Cardiac fibroblast (primary cell): ENCODE data around the gene LACRT.
A peak's percentile ranks its signal among the peaks of the same experiment; 100 is the strongest.

Source experiments
- DNase-seq, 2 donors: peaks; one replicate each; pipeline versions ENCODE4 v3.0.0 to v3.0.0-alpha.2; 2010; ENCODE audit warnings: low read depth in 2 of 2
- H3K4me3 ChIP-seq, 2 donors: replicated peaks in 1 of 2; 1 replicate in 1 of 2; 2 replicates in 1 of 2; pipeline ENCODE4 v1.5.1; 2011; ENCODE audit warnings: low read depth in 2 of 2, low read length in 2 of 2, mild to moderate bottlenecking in 2 of 2, moderate library complexity in 1 of 2
- TF ChIP-seq, protein P1 (sequence below): IDR thresholded peaks from one replicate; pipeline ENCODE4 v1.5.1; 2011; ENCODE audit warnings: low read depth, mild to moderate bottlenecking, low read length, inconsistent platforms

Gene LACRT

DNA sequence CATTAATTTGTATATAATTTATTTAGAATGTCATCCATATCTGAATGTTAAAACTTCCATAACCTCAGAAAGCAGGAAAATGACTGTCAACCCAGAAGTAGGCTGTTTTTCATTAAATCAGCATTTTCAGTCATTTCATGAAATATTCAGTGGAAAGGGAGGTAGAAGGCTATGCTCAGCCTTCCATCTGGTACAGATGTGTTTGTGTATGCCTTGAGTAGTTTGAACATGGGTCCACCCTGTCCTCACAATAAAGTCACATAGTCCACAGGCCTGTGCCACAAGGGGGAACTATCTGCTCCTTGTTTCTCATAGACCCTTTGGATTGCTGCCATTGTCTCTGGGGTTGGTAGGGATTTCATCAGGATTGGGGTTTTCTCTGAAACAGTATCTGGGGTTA, 9.1 kb downstream of the LACRT start:
- DNase-seq: no peak
- TF ChIP-seq, protein P1, sequence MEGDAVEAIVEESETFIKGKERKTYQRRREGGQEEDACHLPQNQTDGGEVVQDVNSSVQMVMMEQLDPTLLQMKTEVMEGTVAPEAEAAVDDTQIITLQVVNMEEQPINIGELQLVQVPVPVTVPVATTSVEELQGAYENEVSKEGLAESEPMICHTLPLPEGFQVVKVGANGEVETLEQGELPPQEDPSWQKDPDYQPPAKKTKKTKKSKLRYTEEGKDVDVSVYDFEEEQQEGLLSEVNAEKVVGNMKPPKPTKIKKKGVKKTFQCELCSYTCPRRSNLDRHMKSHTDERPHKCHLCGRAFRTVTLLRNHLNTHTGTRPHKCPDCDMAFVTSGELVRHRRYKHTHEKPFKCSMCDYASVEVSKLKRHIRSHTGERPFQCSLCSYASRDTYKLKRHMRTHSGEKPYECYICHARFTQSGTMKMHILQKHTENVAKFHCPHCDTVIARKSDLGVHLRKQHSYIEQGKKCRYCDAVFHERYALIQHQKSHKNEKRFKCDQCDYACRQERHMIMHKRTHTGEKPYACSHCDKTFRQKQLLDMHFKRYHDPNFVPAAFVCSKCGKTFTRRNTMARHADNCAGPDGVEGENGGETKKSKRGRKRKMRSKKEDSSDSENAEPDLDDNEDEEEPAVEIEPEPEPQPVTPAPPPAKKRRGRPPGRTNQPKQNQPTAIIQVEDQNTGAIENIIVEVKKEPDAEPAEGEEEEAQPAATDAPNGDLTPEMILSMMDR: no peak
- no peak overlapping the region for H3K4me3 ChIP-seq

DNA sequence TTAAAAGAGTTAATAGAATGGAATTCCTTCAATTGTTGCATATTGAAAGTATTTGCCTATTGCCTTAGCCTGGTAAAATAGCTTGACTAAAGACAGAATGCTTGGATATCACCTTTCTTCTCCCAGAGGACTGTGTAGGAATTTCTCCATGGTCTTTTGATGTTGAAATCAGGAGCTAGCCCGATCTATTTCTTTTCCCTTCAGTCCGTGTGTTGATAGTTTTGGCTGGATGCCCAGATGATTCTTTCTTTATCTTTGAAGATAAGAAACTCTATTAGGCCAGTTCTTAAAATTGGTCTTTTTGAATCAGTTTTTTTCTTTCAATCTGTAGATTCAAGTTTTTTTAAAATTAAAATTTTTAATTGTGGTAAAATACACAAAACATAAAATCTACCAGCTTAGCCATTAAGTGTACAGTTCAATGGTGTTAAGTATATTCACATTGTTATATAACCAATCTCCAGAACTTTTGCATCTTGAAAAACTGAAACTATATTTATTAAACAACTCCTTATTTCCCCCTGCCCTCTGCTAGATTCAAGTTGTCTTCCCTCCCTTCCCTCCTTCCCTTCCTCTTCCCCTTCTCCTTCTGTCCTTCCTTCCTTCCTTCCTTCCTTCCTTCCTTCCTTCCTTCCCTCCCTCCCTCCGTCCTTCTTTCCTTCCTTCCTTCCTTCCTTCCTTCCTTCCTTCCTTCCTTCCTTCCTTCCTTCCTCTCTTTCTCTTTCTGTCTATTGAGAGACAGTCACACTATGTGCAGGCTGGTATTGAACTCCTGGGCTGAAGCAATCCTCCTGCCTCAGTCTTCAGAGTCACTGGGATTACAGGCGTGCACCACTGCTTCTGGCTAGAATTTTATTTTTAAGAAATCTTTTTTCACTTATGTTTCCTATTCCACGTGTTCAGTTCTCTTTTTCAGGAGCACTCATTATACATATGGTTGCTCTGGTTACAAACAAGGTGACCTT, 10.1 kb downstream of the LACRT start:
- DNase-seq: peak; percentile 6 to 13
- TF ChIP-seq, protein P1: no peak
- H3K4me3 ChIP-seq: no peak overlapping the region

DNA sequence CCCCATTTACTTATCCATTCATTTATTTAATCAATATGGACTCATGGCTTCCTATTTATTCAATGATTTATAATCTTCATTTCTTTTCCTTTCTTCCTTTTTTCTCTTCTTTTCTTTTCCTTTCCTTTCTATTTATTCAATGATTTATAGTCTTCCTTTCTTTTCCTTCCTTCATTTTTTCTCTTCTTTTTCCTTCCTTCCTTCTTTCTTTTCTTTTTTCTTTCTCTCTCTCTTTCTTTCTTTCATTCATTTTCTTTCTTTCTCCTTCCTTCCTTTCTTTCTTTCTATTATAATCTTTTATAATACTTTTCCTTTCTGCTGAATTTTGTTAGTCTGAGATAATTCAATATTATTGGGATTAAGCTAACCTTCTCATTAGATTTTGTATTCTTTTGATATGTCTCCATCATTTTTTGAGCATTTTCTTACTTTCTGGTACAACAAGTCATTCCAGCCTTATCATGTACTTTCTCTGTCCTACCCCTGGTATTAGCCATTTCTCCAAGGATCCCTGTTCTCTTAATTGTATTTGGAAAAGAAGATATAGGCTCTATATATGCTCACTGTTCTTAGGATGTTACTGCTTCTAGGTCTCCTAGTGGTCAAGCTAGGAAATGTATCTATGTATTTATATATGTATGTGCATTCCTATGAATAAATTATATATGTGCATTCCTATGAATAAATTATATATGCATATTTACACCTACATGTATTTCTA, 12.1 kb downstream of the LACRT start:
- no peak overlapping the region for H3K4me3 ChIP-seq
- TF ChIP-seq, protein P1: peak; percentile 39
- DNase-seq: peak; percentile 4 to 21

DNA sequence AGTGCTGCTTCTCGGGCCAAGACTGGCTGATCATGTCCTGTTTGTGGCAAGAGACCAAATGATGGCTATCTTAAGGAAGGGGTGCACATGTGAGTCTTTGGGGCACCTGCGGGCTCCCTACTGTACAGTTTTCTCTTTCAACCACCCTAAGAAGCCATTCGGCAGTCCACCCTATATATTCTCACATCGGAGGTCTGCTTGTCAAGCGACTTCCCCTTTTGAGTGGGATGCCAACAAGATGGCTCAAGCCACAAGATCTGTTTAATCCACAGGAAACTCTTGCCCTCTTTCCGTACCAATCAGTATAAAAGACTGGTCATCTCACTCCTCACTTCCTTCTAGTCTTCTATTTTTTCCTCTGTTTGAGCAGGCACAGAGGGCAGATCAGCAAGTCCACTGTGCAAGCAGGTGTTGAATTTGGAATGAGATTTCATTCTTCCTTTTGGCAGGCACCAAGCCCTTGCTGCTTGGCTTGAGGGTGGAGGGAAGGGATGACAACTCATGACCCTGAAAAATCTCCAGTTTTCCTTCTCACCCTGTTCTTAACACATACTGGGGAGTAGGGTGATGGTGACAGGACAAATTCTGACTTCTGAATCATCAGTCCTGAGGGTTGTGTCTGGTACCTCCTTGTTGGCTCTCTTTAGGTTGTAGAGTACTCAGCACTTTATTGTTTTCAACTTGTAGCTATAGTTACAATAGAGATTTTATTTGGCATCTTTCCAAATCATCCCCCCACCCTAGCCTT, 17.6 kb downstream of the LACRT start:
- H3K4me3 ChIP-seq: no peak overlapping the region
- no peak for DNase-seq
- TF ChIP-seq, protein P1: no peak

DNA sequence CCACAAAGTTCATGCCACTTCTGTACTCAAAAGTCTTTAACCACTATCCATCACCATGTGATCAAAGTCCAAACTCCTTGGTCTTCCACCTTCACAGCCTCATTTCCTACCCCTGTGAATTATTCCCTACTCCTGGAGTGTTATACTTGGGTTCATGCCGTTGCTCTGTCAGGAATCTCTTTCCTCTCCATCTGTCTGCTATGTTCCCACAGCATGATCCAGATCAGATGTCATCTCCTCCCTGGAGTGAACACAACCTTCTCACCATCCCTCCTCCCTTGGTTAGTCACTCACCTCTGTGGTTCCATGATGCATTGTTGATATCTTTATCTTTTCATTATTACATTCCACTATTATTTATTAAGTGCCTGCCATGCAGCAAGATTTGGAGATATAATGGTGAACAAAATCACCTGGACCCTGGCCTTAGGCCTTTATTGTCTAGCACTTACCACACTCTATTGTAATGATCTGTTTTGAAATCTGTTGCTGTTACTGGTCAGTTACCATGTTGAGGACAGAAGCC, 22.4 kb downstream of the LACRT start:
- TF ChIP-seq, protein P1: no peak
- DNase-seq: no peak
- no peak overlapping the region for H3K4me3 ChIP-seq

DNA sequence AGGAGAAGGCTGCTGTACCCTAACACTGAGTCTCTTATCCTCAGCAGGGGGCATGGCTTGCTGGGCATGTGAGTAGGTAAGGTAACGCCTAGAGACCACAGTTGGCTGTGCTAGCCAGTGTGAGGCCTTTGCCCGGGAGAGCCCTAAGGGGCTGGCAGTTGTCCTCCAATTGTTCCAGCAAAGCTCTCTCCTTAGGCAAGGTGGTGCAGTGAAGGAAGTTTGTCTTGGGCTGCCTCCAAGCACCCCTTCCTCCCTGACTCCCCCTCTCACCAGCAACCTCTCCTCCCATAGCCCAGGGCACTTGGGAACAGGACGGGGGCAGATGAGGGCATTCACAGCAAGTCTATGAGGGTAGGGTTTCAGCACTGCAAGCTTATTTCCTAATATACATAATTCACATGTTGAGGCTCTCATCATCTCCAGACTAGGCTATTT, 23.0 kb downstream of the LACRT start:
- no peak overlapping the region for H3K4me3 ChIP-seq
- no peak for DNase-seq
- TF ChIP-seq, protein P1: no peak
